Prostate gland (tissue), 2 donors: ENCODE measurements around the gene TSHZ1.

ENCODE experiments used
- CTCF ChIP-seq, 4 experiments: fragments of 200-600 bp in 2 of 4; fragments of 450-650 bp in 2 of 4; sonication (generic) in 2 of 4; IDR thresholded peaks; 1 replicate in 3 of 4; 2 replicates in 1 of 4; pipeline ENCODE4 v1.5.1; 2016 to 2019; ENCODE audit warnings: antibody characterized with exemption in 4 of 4, mild to moderate bottlenecking in 2 of 4, moderate library complexity in 2 of 4
- POLR2A ChIP-seq: fragments of 450-650 bp; IDR thresholded peaks from one replicate; pipeline ENCODE4 v1.6.1; 2016; ENCODE audit warnings: antibody characterized with exemption, mild to moderate bottlenecking

GRCh38 chr18:75305984-75306383 is 95.4 kb downstream of the TSHZ1 start:
- TF ChIP-seq CTCF (IDR thresholded peaks at IDR 0.05), result no peak
- TF ChIP-seq POLR2A, result no peak
